Ishikawa (cell line): ENCODE results near the gene ZMAT3.

ENCODE experiments used
- EP300 ChIP-seq: IDR thresholded peaks from 2 replicates; pipeline ENCODE4 v1.6.1; 2012; ENCODE audit warnings: borderline replicate concordance
- FOXM1 ChIP-seq: IDR thresholded peaks from 2 replicates; pipeline ENCODE4 v1.6.1; 2012; ENCODE audit warnings: low read depth, borderline replicate concordance
- REST ChIP-seq: IDR thresholded peaks from 2 replicates; pipeline ENCODE4 v1.6.1; 2012; ENCODE audit warnings: low read depth, mild to moderate bottlenecking
- YY1 ChIP-seq: IDR thresholded peaks from 2 replicates; pipeline ENCODE4 v1.6.1; 2012; ENCODE audit warnings: low read depth
- TF ChIP-seq, protein P1 (sequence below): IDR thresholded peaks from 2 replicates; pipeline ENCODE4 v1.6.1; 2012

- TF ChIP-seq EP300 (no peak), REST (no peak), FOXM1 (no peak), YY1 (no peak)
- TF ChIP-seq, protein P1, sequence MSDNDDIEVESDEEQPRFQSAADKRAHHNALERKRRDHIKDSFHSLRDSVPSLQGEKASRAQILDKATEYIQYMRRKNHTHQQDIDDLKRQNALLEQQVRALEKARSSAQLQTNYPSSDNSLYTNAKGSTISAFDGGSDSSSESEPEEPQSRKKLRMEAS = no peak
Observed at GRCh38 chr3:179073816-179074215, 2.2 kb upstream of the ZMAT3 start.
